Measurements from ENCODE around the gene FRMD6.

Gene FRMD6

DNA sequence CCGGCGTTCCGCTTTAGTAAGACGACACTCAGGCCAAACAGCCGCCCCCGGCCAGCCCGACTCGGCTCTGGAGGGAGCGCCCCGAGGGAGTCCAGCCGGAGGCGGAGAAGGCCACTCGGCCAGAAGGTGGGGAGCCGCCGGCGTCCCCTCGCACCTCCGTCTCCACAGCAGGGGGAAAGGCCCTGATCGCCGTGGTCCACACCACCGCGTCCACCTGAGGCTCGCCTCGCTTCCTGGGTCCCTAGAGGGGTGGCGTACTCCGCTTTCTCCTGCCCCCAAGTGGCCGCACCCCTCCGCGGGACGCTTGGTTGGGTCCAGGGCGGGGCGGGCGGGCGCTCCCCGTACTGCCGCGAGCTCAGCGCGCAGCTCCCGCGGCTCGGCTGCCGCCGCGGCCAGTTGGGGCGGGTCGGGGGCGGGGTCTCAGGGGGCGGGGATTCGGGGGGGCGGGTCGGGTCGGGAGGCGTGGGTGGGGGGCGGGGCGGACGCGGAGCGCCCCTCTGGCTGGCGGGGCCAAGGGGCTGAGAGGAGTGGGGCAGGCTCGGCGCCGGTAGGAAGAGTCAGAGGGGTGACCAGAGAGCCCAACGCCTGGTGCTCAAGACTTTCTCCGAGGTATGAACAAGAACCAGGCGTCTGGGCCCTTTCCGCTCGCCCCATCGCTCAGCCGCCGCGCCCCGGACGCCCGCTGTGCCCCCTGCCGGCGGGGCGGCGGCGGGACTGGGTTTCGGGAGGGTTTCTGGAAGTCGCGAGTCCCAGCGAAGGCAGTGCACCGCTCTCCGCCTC, at the start of gene FRMD6:
Gene FRMD6, plus strand, starts transcription at position 523 of the 780 bp plus-strand sequence. CDS start 37,927 bp downstream, outside the sequence.
- DNase-seq (ENCODE audit: low read depth, low spot score) = peak; percentile 95
- TF ChIP-seq, protein P1, sequence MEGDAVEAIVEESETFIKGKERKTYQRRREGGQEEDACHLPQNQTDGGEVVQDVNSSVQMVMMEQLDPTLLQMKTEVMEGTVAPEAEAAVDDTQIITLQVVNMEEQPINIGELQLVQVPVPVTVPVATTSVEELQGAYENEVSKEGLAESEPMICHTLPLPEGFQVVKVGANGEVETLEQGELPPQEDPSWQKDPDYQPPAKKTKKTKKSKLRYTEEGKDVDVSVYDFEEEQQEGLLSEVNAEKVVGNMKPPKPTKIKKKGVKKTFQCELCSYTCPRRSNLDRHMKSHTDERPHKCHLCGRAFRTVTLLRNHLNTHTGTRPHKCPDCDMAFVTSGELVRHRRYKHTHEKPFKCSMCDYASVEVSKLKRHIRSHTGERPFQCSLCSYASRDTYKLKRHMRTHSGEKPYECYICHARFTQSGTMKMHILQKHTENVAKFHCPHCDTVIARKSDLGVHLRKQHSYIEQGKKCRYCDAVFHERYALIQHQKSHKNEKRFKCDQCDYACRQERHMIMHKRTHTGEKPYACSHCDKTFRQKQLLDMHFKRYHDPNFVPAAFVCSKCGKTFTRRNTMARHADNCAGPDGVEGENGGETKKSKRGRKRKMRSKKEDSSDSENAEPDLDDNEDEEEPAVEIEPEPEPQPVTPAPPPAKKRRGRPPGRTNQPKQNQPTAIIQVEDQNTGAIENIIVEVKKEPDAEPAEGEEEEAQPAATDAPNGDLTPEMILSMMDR (IDR thresholded peaks at IDR 0.05; ENCODE audit: low read depth, low read length) = peak; percentile 62
- H3K4me3 ChIP-seq (ENCODE audit: low read depth, low read length) = peak within 1 kb of the TSS; percentile 92
- in situ Hi-C loops (cut with HindIII; ENCODE audit: low sequenced_read_pairs) = no loop called here

GRCh38 chr14:51602310-51602709, 49.4 kb upstream of the FRMD6 start:
- DNase-seq (ENCODE audit: low read depth, low spot score) = no peak
- in situ Hi-C loops (cut with HindIII; ENCODE audit: low sequenced_read_pairs) = no loop called here
- no peak overlapping the region for H3K4me3 ChIP-seq (ENCODE audit: low read depth, low read length)
- TF ChIP-seq, protein P1 (IDR thresholded peaks at IDR 0.05; ENCODE audit: low read depth, low read length) = no peak

DNA sequence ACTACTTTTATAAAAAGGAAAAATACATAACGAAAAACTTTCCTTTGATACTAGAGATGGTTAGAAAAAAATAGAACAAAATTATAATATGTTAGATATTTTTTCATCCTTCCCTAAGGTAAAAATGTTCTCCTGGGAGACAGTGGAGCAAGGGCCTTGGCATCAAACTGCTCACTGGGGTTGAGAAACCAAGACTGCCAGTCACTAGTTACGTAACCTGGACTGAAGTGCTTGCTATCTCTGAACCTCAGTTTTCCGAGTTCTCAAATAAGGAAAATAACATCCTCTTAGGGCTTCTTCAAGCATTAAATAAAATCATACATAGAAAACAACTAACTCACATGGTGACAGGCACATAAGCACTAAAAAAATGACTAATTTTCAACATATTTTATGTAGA, 48.2 kb upstream of the FRMD6 start:
- DNase-seq (ENCODE audit: low read depth, low spot score) = no peak
- in situ Hi-C loops (cut with HindIII; ENCODE audit: low sequenced_read_pairs) = no loop called here
- no peak overlapping the region for H3K4me3 ChIP-seq (ENCODE audit: low read depth, low read length)
- TF ChIP-seq, protein P1 (IDR thresholded peaks at IDR 0.05; ENCODE audit: low read depth, low read length) = no peak

GRCh38 chr14:51604073-51604472, 47.6 kb upstream of the FRMD6 start:
- DNase-seq (ENCODE audit: low read depth, low spot score) = peak; percentile 55
- in situ Hi-C loops (cut with HindIII; ENCODE audit: low sequenced_read_pairs) = no loop called here
- no peak overlapping the region for H3K4me3 ChIP-seq (ENCODE audit: low read depth, low read length)
- TF ChIP-seq, protein P1 (IDR thresholded peaks at IDR 0.05; ENCODE audit: low read depth, low read length) = no peak

DNA sequence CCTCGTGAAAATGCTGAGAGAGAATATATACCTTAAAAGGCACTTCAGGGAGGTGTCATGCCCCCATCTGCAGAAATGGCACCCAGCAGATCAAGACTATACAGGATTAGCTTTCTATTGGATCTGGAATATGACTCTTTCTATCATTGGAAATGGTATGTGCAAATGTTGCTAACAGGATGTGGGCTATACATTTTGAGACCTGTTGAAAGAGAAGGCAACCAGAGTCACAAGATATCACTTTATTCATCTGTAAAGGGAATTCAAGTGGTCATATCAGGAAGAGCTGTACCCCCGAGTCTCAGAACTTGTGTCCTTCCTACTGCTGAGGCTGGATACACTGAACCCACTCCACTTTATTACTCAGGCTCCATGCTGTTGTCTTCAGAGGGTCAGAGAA, 46.1 kb upstream of the FRMD6 start:
- in situ Hi-C loops (cut with HindIII; ENCODE audit: low sequenced_read_pairs) = no loop called here
- no peak overlapping the region for H3K4me3 ChIP-seq (ENCODE audit: low read depth, low read length)
- TF ChIP-seq, protein P1 (IDR thresholded peaks at IDR 0.05; ENCODE audit: low read depth, low read length) = no peak
- DNase-seq (ENCODE audit: low read depth, low spot score) = no peak

- no peak overlapping the region for H3K4me3 ChIP-seq (ENCODE audit: low read depth, low read length)
- peak; percentile 51 for DNase-seq (ENCODE audit: low read depth, low spot score)
- in situ Hi-C loops (cut with HindIII; ENCODE audit: low sequenced_read_pairs) = no loop called here
- TF ChIP-seq, protein P1 (IDR thresholded peaks at IDR 0.05; ENCODE audit: low read depth, low read length) = no peak
Observed at GRCh38 chr14:51607711-51608110, 44.0 kb upstream of the FRMD6 start.
